PC-9 (cell line): ENCODE data around the gene CFAP53. TPM values are rescaled to one million over a fixed set of nuclear protein-coding genes. Genes with fewer than 3 reads are reported as not detected.
"Not testable (repeated sequence)": the region's sequence is repeated elsewhere in the genome, so short reads cannot be mapped to it uniquely, and the experiment has no call there.

ENCODE experiments used
- BruUV-seq: library from RNA; stranded (reverse); fragments of 400-500 nt; replicated peaks from 2 replicates; lab custom pipeline; 2021; lab: Mats Ljungman, UMichigan
- CTCF ChIA-PET: fragments of 300-600 bp; sonication (Branson Sonifier 250); formaldehyde crosslinking; loops from one replicate; lab custom pipeline; 2022; ENCODE audit warnings: antibody characterized with exemption; lab: Charles Lee
- POLR2A ChIA-PET: fragments of 300-600 bp; sonication (Branson Sonifier 250); formaldehyde crosslinking; loops from one replicate; lab custom pipeline; 2022; ENCODE audit warnings: antibody characterized with exemption; ENCODE audit not compliant: unreplicated experiment; lab: Charles Lee
- DNase-seq, 2 experiments: peaks; one replicate each; pipeline versions ENCODE4 v3.0.0 to v3.0.0-alpha.2; 2015 to 2022; ENCODE audit warnings: mixed read lengths in 1 of 2
- H2AFZ ChIP-seq: fragments of 200-600 bp; sonication (generic); 2 replicates; pipeline ENCODE4 v1.8.1; 2017; ENCODE audit warnings: antibody characterized with exemption
- H3F3A ChIP-seq: fragments of 200-600 bp; sonication (generic); 2 replicates; pipeline ENCODE4 v1.8.1; 2017; ENCODE audit warnings: antibody characterized with exemption, mild to moderate bottlenecking, low read depth; ENCODE audit not compliant: insufficient read depth
- H3K27ac ChIP-seq: fragments of 200-600 bp; sonication (generic); 2 replicates; pipeline ENCODE4 v1.6.1; 2016; ENCODE audit warnings: mixed run types
- H3K27me3 ChIP-seq: fragments of 200-600 bp; sonication (generic); 2 replicates; pipeline ENCODE4 v1.6.1; 2016; ENCODE audit warnings: low read depth, mixed run types; ENCODE audit not compliant: insufficient read depth
- H3K36me3 ChIP-seq: fragments of 200-600 bp; sonication (generic); 2 replicates; pipeline ENCODE4 v1.6.1; 2016; ENCODE audit warnings: low read depth, mixed run types
- H3K4me1 ChIP-seq: fragments of 200-600 bp; sonication (generic); replicated peaks from 2 replicates; pipeline ENCODE4 v1.6.1; 2016; ENCODE audit warnings: mixed run types; ENCODE audit not compliant: insufficient read depth
- H3K4me2 ChIP-seq: fragments of 200-600 bp; sonication (generic); 2 replicates; pipeline ENCODE4 v1.6.1; 2017; ENCODE audit warnings: mixed run types
- H3K4me3 ChIP-seq: fragments of 200-600 bp; sonication (generic); 2 replicates; pipeline ENCODE4 v1.6.1; 2016; ENCODE audit warnings: mixed run types
- H3K79me2 ChIP-seq: fragments of 200-600 bp; sonication (generic); 2 replicates; pipeline ENCODE4 v1.6.1; 2017; ENCODE audit warnings: low read depth, mixed run types
- H3K9me2 ChIP-seq: fragments of 200-600 bp; sonication (generic); 2 replicates; pipeline ENCODE4 v1.8.1; 2017; ENCODE audit warnings: mild to moderate bottlenecking; ENCODE audit not compliant: insufficient read depth
- H3K9me3 ChIP-seq: fragments of 200-600 bp; sonication (generic); 2 replicates; pipeline ENCODE4 v1.8.1; 2016; ENCODE audit warnings: low read depth; ENCODE audit not compliant: insufficient read depth
- H4K20me1 ChIP-seq: fragments of 200-600 bp; sonication (generic); 2 replicates; pipeline ENCODE4 v1.8.1; 2017; ENCODE audit not compliant: insufficient read depth
- EZH2 ChIP-seq: fragments of 200-600 bp; sonication (generic); IDR thresholded peaks from 2 replicates; pipeline ENCODE4 v1.8.0; 2017; ENCODE audit warnings: antibody characterized with exemption, low read depth
- intact Hi-C: fragments of 100-400 bp; cut with micrococcal nuclease; formaldehyde crosslinking; loops from one replicate; pipeline ENCODE4 v1.10.0; 2022; ENCODE audit not compliant: unreplicated experiment
- total RNA-seq: library from RNA; stranded (reverse); gene quantifications from 2 replicates; pipeline ENCODE4 v1.2.3, GENCODE V29; 2021
- TF ChIP-seq, protein P1 (sequence below): fragments of 200-600 bp; sonication (generic); conservative IDR thresholded peaks from 2 replicates; pipeline ENCODE4 v1.6.1; 2017; ENCODE audit warnings: mixed run types, antibody characterized with exemption, mild to moderate bottlenecking, moderate library complexity

Gene CFAP53
- total RNA-seq, 1 experiment from 2014 or later = 2.1 TPM

DNA sequence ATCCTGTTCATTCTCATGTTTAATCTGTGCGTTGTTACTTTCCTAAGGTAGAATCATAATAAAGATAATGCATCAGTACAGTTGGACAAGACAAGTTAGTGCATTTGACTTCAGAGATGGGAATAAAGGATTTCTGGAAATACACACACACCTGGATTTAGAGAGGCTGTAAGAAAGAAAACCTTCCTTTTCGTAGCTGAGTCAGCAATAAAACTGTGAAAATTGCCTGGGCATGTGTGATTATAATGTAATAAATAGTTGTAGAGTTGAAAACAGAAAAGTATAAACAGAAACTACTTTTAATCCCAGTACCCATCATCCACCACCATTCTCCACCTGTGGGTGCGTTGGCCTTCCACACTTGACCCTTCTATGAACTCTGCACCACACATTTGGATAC is 15.4 kb downstream of the CFAP53 start:
- H3F3A ChIP-seq = no peaks in the 10 kb centered on the region
- POLR2A ChIA-PET = no interaction called here
- no peaks in the 10 kb centered on the region for H3K36me3 ChIP-seq
- no peak overlapping the region for H2AFZ ChIP-seq
- H3K79me2 ChIP-seq = no peaks in the 10 kb centered on the region
- no peaks in the 10 kb centered on the region for H3K4me1 ChIP-seq
- TF ChIP-seq EZH2 = no peak
- TF ChIP-seq, protein P1, sequence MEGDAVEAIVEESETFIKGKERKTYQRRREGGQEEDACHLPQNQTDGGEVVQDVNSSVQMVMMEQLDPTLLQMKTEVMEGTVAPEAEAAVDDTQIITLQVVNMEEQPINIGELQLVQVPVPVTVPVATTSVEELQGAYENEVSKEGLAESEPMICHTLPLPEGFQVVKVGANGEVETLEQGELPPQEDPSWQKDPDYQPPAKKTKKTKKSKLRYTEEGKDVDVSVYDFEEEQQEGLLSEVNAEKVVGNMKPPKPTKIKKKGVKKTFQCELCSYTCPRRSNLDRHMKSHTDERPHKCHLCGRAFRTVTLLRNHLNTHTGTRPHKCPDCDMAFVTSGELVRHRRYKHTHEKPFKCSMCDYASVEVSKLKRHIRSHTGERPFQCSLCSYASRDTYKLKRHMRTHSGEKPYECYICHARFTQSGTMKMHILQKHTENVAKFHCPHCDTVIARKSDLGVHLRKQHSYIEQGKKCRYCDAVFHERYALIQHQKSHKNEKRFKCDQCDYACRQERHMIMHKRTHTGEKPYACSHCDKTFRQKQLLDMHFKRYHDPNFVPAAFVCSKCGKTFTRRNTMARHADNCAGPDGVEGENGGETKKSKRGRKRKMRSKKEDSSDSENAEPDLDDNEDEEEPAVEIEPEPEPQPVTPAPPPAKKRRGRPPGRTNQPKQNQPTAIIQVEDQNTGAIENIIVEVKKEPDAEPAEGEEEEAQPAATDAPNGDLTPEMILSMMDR = no peak
- no peaks in the 10 kb centered on the region for H3K27me3 ChIP-seq
- H3K4me3 ChIP-seq = no peak overlapping the region
- no peaks in the 10 kb centered on the region for H3K9me2 ChIP-seq
- CTCF ChIA-PET = no interaction called here
- H3K4me2 ChIP-seq = no peak overlapping the region
- H3K9me3 ChIP-seq = no peaks in the 10 kb centered on the region
- BruUV-seq = no TSS peak
- no peak overlapping the region for H3K27ac ChIP-seq
- intact Hi-C loops = no loop called here
- H4K20me1 ChIP-seq = no peaks in the 10 kb centered on the region
- no peak for DNase-seq

DNA sequence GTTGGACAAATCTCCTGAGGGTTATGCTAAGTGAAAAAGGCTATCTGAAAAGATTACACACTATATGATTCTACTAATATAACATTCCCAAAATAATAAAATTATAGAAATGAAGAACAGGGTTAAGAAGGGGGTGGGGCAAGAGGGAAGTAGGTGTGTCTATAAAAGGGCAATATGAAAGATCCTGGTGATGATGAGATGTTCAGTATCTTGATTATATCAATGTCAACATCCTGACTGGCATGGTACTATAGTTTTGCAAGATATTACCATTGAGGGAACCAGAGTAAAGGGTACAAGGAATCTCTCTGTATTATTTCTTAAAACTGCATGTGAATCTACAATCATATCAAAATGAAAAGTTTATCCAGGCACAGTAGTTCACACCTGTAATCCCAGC is 16.7 kb downstream of the CFAP53 start:
- BruUV-seq = no TSS peak
- Histone ChIP-seq H3K9me3 (no peaks in the 10 kb centered on the region), H3K79me2 (no peaks in the 10 kb centered on the region), H3K4me2 (no peak overlapping the region), H2AFZ (no peak overlapping the region), H3K9me2 (no peaks in the 10 kb centered on the region), H3K36me3 (no peaks in the 10 kb centered on the region), H3K27me3 (no peaks in the 10 kb centered on the region), H3K4me3 (no peak overlapping the region), H3K27ac (no peak overlapping the region), H3K4me1 (no peaks in the 10 kb centered on the region), H3F3A (no peaks in the 10 kb centered on the region), H4K20me1 (no peaks in the 10 kb centered on the region)
- POLR2A ChIA-PET = interaction anchor here (0.7 kb wide), 1 partner anchor 66 kb away, joined by 19 read pairs; no protein-coding TSS in a partner anchor
- intact Hi-C loops = no loop called here
- CTCF ChIA-PET = no interaction called here
- TF ChIP-seq, protein P1 = no peak
- TF ChIP-seq EZH2 = no peak
- DNase-seq = no peak

- H3K4me3 ChIP-seq = no peak overlapping the region
- no peak for DNase-seq
- H3K4me2 ChIP-seq = no peak overlapping the region
- no peaks in the 10 kb centered on the region for H3K27me3 ChIP-seq
- BruUV-seq = no TSS peak
- H4K20me1 ChIP-seq = no peaks in the 10 kb centered on the region
- H3K4me1 ChIP-seq = no peaks in the 10 kb centered on the region
- no peak overlapping the region for H3K27ac ChIP-seq
- intact Hi-C loops = no loop called here
- CTCF ChIA-PET = no interaction called here
- no peak overlapping the region for H2AFZ ChIP-seq
- H3K9me3 ChIP-seq = no peaks in the 10 kb centered on the region
- no peaks in the 10 kb centered on the region for H3K9me2 ChIP-seq
- H3K79me2 ChIP-seq = no peaks in the 10 kb centered on the region
- H3F3A ChIP-seq = no peaks in the 10 kb centered on the region
- TF ChIP-seq, protein P1 = no peak
- no peak for TF ChIP-seq EZH2
- POLR2A ChIA-PET = no interaction called here
- H3K36me3 ChIP-seq = no peaks in the 10 kb centered on the region
These were observed 18.7 kb downstream of the CFAP53 start for GRCh38 chr18:50247561-50247960.

GRCh38 chr18:50241768-50242167 is 24.5 kb downstream of the CFAP53 start:
- H3K9me2 ChIP-seq, H3K27me3 ChIP-seq, H3K4me3 ChIP-seq, H3K36me3 ChIP-seq, H4K20me1 ChIP-seq, CTCF ChIA-PET, DNase-seq, H3K27ac ChIP-seq, intact Hi-C loops, H3K4me2 ChIP-seq, H3K9me3 ChIP-seq, H2AFZ ChIP-seq, BruUV-seq, H3K4me1 ChIP-seq, H3K79me2 ChIP-seq: not testable (repeated sequence)
- peaks cover 23% of the 10 kb centered on the region for H3F3A ChIP-seq
- POLR2A ChIA-PET = interaction anchor here (0.6 kb wide), 1 partner anchor 29 kb away, joined by 3 read pairs; no protein-coding TSS in a partner anchor
